Activated naive CD8-positive, alpha-beta T cell treated with anti-CD3 and anti-CD28 coated beads, Interleukin-2, amount 50 U/mL, for 16 hours (primary cell): ENCODE measurements around the gene ABLIM1.

Experiments used
- DNase-seq: peaks from one replicate; pipeline ENCODE4 v3.0.0-alpha.2; 2020; ENCODE audit warnings: low read depth, low spot score

Gene ABLIM1

DNA sequence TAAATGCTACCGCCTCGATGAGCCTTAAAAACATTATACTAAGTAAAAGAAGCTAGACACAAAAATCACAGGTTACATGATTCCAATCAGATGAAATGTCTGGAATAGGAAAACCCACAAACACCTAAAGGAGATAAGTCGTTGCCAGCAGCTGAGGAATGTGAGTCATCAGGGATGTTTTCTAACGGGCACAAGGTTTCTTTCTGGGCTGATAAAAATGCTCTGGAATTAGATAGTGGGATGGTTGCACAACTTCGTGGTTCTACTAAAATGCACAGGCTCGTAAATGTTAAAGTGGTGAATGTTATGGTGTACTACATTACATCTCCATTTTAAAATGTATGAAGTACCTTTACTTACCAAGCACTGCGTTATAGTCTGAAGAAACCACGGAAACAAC lies 9.7 kb downstream of the ABLIM1 start:
- no peak for DNase-seq

DNA sequence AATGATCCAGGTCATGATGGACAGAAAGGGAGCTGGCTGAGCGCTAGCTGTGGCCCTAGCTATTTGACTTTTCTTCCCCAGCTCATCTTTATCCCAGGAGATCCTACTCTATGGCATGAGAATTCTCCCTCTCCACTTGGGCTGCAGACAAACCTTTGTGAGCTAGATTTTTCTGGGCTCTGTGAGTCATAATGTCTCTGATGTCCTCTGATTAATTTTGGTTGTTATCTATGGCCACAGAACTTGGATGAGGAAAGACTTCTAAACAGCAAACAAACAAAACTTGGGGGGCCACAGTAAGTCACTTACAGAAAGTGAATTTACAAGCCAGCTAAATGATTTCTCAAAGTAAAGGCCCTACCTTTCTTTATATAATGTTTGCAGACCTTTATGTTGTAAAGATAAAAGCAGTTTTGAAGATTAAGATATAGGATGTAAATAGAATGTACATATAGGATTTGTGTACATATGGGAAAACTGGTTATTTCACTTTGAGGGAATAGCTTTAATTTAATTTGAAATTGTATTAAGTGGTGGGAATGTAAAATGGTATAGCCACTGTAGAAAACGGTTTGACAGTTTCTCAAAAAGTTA lies 10.4 kb downstream of the ABLIM1 start:
- no peak for DNase-seq

DNA sequence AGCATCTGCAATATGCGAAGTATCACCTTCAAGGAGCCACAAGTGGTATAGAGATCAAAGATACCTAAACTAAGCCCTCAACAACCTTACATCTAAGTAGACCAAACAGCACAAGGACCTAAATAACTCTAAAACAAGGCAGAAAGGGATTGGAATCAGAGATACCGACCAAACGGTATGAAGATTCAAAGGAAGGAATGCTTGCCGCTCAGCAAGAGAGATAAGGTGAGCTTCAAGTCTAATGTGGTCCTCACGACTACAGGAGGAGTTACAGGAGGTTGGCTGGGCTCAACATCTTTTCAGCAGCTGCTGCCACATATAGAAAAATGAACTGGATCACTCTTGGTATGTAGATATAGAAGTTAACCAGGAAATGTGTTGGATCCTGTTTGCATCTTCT lies 11.6 kb downstream of the ABLIM1 start:
- DNase-seq = no peak

DNA sequence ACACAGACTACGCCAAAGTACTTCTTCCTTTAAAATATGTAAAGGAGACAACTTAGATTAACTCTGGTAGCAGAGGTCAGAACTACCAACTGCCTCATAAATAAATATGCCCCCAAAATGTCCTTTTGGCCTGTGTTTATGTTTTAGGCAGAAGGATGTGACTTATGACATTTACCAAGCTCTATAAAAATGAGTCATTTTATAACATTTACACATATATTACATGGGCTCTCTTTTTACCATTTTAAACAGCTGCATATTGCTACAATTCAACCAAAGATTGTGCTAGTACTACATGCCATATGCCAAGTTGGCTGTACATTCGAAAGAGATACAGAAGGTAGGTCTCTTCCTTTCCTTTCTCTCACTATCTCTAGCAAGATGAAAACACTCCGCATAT lies 12.4 kb downstream of the ABLIM1 start:
- DNase-seq = no peak

DNA sequence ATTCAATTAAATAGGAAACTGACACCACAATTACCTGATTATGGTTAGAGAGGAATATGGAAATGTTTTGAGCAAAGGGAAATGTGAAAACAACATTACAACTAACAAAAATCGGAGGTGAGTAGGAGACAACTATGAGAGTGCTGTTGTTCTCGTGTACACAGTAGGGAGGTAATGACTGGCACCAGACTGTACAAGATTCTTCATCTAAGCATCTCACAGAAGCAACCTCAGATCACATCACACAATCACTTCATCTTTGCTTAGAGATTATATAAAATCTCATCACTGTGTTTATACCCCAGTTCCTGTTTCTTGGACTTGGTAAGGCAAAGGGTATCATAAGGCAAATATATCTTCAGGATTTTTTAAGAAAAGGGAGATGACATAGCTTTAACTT lies 14.9 kb downstream of the ABLIM1 start:
- no peak for DNase-seq

DNA sequence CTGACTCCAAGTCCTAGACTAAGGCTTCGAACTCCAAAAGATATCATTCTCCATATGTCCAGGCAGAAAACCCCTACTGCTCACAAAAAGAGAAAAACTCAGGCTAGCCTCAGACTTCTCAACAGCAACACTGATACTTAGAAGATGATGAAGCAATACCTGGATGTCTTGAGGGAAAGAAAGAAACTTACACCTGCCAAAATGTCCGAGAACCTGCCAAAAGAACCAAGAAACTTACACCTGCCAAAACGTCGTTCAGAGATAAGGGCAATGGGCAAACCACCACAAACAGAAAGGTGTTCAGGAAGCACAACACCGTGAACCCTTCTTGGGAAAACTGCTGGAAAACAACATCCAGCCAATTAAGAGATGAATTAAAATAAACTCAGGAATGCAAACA lies 15.3 kb downstream of the ABLIM1 start:
- no peak for DNase-seq

DNA sequence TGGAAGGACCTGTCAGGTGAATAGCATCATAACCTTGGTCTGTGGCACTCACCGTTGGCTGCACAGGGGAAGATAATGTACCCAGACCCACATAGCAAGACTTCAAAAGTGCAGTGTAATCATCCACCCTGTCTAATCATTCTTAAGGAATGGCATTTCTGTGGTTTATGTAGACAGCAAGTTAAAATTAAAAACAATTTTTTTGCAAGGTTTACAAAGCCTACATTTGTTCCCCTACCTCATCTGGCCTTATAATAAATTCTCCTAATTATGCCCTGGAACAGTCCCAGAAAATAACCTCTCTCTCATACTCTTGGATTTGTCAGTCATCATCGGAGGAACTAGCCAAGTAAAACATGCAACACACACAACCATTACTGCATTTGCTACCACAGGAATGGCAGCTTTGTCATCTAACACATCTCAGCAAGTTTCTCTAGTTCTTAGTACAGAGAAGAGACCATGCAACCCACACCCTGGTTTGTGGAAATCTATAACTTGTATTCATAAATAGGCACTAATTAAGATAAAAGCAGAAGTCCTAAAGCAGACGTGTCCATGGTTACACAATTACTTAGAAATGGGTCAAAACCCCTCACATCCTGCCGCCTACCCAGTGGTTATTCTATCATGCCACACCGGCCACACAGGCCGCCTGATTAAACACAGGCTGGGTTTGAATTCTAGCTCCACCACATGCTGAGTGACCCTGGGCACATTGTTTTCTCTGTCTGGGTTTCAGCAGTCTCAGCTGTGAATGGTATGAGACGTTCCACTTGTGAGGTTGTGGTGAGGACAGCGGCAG lies 19.1 kb downstream of the ABLIM1 start:
- DNase-seq = no peak

DNA sequence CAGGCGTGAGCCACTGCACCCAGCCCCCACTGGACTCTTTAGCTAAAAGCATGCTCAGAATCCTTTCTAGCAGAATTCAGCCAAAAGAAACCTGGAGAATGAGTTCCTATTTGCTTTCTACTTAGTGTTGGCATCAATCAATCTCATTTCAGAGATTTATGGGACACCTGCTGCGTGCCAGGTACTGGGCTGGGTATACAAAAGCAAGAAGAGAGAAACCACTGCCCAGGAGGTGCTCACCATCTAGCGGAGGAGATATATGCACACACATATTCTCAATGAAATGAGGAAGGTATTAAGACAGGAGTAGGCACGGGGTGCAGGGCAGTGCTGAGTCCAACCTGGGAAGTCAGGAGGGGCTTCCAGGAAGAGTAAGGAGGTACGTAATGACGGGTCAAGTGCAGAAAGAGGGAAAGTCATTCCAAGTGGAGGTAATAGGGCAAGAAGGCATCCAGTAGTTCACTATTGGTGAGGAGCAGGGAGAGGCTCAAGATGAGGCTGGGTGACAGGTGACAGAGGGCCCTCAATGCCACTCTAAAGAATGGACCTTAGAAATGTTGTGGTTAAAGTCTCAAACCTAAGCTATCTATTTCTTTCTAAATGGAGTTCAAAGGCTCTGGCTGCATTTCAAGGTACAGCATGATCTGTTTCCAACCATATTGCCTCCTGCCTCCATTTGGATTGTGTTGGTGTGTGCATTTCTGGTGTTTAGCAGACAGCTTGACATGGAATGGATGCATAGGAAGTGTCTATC lies 22.1 kb downstream of the ABLIM1 start:
- DNase-seq = no peak

DNA sequence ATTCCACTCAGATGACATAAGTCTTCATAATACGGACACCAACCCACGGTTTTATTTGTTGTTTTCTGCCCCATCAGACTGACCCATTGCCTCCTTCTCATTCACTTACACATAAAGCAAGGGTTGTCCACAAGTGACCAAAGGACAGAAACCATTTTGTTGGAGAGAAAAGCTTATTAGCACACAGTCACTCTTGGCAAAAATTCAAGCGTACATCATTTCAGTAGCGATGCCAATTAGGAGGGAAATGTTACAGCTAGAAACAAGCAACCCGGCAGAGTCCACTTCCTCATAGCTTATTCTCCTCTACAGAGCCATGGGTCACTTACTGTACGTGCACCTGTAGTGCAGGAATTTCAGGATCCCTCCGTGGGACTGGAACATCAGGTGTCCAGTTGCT lies 23.0 kb downstream of the ABLIM1 start:
- no peak for DNase-seq

DNA sequence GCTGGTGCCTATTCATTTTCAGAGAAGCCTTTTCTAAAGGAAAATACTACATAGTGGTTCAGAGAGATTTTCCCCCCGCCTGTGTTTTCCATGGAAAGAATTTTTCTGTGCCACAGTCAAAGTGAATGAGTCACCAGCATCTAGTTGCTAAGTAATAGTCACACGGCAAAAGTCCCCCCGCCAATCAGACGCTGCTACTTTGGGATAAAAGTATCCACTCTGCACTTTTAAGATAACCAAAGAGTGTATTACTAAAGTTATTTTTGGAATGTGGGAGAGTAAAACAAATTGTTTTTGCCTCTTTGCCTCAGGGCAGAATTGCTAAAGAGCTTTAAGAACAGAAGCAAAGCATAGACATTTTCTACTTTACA lies 23.5 kb downstream of the ABLIM1 start:
- DNase-seq = no peak

DNA sequence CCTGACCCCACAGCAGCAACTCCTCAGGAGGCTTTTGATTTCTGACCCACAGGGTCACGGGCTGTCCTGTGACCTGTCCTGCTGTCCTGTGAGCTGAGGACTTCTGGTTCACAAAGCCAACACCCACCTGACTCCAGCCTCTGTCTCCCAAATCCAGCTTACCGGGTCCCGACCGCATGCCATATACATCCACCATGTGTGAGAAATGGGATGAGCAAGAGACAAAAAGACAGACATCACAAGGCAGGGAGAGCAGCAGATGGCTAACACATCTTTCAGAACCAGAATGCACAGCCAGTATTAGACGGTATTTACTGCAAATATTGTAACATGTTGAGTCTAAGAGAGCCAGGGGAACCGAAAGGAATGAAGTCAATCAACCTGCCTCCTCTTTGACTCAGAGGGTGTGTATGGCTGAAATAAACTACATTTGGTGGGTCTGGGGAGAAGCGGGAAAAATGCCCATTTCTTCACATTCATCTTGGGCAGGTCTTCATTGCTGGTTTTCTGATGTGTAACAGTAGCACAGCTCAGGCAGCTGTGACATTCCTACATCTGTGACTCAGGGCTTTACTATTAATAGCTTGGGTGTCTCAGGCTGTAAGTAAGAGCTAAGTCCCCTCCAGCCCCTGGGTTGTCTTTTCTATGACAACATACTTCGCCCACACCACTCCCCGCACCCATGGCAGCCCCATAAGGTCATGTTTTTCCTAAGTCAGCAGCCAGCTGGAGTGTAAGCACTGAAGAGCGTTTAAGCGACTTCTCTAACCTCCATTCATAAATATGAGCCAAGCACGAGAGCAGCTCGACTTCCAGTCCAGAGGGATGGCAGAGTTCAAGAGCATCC lies 25.0 kb downstream of the ABLIM1 start:
- DNase-seq = no peak

DNA sequence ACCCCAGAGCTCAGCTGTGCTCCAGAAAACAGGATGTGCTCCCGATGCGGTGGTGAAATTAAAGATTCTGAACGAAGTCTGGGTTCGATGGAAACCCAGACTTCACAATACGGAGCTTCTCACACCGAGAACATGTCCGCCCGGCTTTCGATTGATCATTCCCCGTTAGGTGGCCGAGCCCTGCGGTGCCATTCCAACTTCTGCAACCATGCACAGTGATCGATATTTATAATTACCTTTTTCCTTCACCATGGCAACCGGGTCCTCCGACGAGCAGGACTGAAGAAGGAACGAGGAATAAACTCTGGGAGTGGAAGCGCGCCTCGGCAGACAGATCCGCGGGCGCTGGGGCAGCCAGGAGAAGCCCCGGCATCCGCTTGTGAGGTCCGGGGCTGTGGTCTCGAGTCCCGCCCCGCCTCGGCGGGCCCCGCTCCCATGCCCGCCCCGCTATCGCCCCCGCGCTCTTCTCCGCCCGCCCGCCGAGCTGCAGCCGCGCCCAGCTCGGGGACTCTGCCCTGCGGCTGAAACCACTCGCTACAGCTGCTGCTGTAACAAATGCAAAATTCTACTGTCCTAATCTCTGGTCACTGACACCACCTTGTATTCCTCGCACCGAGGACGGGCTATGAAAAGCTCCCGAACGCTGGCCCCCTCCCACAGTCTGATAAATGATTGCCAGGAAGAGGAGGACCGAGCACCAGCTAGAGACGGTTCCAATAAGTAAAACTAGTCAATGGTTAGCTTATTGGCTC lies 26.2 kb downstream of the ABLIM1 start:
- no peak for DNase-seq

DNA sequence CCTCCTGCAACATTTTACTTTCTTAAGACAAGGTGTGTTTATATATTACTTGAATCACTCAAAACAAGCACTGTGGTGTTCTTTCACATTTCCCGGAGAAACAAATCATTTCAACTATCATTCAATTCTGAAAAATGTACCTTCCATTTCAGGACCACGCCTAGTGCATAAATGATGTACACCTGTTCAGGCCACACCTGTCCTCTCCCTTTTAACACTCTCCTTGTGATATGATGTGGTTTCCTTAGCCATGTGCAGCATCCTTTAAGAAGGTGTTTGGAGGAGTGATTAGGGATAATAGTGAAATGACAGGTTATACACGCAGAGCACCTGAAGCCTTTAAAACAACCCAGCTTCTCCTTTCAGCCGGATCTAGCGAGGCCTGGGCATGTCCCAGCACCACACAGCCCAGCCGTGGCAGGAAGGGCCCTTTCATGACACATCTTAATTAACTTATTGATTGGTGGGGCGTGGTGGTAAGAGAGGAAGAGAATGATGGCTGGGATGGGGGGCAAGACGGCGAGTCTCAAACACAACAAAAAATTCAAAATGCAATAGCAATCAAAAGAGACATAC lies 26.9 kb downstream of the ABLIM1 start:
- no peak for DNase-seq

DNA sequence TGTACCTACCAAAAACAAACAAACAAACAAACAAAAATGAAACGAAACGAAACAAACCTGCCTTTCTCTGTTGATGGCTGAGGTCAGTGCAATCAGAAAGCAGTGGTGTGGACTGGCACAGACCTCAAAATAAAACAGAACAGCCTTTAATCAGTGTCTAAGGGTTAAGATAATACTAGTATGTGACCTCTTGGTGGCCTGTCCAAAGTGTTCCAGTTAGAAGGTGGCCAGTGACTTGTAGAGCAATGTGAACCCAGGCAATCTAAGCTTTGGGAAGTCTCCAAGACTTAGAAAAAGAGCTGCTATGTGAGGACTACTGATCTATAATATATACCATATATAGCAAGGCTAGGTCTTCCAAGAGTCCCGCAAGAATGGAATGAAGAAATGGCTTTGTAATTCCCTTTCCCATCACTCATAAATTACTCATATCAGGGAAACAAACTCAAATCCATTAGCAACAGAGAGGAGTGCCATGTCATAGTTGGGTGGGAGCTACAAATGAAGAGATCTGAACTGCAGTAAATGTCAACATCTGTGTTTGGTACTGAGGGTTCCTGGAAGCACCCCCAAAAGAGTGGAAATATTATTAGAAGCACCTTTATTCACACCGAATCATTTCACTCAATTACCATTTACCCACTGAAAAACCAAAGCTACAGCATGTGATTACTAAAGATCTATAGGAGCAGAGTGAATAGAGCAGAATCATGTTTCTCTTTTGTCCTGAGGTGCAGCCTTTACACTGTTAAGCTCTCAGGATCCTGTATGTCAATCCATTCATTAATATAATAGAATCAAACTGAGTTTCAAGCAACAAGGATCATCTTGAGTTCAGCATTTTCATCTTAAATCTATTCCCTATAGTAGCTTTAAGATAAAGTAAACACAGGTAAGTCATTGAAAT lies 28.0 kb downstream of the ABLIM1 start:
- no peak for DNase-seq

DNA sequence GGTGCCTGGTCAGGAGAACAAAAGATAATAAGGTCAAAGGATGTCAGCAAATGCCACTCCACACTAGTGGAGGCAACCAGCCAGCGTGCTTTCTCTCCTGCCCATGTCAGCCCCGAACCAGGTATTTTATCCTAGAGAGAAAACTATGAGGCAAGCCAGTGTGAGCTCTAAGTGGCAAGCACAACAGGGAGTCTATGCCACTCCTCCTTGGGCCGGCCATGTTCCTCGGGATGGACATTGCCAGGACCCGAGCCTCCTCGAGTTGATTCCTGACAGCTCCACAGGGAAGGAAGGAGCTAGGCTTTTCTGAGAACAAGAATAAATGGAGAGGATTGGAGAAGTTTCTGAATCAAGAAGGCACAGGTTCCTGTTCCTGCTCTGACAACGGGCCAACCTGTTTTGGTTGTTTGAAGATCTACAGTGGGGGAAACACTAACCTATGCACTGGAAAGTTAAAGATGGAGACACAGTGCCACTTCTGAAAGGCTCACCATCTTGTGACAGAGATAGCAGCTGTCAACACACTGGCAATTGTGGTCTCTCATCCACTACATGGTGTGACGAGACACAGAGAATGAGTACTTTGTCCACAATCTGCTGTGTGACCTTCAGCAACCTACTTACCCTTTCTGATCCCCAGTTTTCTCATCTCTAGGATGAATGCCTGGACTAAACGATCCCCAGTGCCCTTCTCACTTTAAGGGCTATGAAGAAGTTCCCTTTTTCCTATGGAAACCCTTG lies 28.8 kb downstream of the ABLIM1 start:
- DNase-seq = no peak

DNA sequence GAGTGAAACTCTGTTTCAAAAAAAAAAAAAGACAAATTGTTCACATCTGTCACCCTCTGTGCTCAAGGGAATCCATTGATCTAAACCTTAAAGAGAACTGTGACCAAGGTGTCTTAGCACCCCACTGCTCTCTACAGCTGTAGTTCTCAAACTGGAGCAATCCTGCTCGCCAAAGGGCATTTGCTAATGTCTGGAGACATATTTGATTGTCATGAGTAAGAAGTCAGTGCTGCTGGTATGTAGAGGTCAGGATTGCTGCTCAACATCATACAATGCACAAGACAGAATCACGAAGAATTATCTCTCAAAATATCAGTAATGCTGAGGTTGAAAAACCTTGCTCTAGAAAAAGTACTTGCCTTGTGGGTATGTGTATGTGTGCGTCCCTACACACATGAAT lies 30.0 kb downstream of the ABLIM1 start:
- no peak for DNase-seq

DNA sequence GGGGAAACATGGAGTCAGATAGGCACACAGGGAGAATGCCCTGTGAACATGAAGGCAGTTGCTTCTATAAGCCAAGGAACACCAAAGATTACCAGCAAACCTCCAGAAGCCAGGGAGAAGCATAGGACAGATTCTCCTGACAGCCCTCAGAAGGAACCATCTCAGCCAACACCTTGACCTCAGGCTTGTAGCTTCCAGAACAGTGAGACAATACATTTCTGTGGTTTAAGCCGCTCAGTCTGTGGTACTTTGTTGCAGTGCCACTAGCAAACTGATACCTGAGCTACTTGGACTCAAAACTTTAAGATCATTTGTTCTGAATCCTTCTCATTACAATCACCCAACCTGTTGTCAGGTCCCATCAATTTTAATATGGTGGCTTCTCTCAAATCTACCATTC lies 31.2 kb downstream of the ABLIM1 start:
- no peak for DNase-seq

DNA sequence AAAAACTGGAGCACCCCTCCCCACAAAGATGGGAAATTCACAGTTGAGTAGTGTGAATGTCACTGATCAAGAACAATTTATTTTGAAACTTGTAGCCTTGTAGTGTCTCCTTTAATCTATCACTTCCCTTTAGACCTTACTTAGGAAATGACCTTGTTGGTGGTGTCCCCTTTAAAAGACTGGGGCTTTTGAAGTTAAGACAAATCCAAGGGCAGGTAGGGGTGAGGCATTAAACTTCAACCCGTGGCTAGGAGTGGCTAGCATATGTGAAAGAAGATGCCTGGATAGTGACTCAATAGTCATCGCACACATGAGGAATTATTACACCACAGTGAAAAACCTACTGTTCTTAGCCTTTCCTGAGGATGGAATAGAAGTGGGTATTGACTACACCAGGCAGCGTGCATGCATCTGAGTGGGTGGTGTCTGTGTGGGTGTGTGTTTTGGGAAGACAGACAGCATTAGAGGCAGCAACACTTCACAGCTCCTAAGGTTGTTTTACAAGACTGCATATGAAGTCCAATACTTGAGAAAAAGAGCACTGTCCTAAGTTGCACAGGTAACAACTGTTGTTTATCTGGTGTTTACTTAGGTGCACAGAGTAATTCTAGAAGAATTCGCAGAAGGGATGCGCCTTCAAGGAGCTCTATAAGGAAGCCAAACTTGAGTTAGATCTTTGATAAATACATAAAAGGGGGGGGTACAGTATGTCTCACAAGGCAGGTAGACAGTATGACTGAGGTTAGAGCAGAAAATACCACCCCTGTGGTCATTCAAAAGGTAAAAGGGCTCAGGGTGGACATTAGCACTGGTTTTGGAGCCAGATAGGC lies 32.9 kb downstream of the ABLIM1 start:
- no peak for DNase-seq
